DND-41 (cell line): Measurements from ENCODE around the gene TCEAL6.

Source experiments
- EZH2 ChIP-seq: IDR thresholded peaks from 3 replicates; pipeline ENCODE4 v1.6.1; 2012; ENCODE audit warnings: borderline replicate concordance, low read depth, mild to moderate bottlenecking, moderate library complexity, low read length, inconsistent platforms; ENCODE audit not compliant: severe bottlenecking
- TF ChIP-seq, protein P1 (sequence below): IDR thresholded peaks from 2 replicates; pipeline ENCODE4 v1.5.1; 2012; ENCODE audit warnings: borderline replicate concordance, low read length, moderate library complexity, mild to moderate bottlenecking; ENCODE audit not compliant: poor library complexity, severe bottlenecking; ENCODE audit errors: extremely low read depth

DNA sequence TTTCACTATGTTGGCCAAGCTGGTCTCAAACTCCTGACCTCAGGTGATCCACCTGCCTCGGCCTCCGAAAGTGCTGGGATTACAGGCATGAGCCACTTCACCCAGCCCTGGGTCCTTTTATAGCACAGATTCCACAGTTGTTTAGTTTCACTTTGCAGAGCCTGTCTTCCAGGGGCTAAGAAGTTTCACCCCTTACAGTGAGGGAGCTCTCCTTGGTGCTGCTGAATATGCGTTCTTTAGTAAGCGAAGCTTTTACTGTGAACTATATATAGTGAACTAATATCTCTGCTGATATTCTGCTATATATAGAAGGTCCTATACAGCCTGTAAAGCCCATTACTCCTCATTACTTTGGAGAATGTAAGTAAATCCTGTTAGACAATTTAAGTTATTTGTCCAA lies 4.2 kb downstream of the TCEAL6 start:
- TF ChIP-seq, protein P1, sequence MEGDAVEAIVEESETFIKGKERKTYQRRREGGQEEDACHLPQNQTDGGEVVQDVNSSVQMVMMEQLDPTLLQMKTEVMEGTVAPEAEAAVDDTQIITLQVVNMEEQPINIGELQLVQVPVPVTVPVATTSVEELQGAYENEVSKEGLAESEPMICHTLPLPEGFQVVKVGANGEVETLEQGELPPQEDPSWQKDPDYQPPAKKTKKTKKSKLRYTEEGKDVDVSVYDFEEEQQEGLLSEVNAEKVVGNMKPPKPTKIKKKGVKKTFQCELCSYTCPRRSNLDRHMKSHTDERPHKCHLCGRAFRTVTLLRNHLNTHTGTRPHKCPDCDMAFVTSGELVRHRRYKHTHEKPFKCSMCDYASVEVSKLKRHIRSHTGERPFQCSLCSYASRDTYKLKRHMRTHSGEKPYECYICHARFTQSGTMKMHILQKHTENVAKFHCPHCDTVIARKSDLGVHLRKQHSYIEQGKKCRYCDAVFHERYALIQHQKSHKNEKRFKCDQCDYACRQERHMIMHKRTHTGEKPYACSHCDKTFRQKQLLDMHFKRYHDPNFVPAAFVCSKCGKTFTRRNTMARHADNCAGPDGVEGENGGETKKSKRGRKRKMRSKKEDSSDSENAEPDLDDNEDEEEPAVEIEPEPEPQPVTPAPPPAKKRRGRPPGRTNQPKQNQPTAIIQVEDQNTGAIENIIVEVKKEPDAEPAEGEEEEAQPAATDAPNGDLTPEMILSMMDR, result no peak
- TF ChIP-seq EZH2, result no peak
